GM18498 (cell line): ENCODE data around the gene FGF23.
A peak's percentile ranks its signal among the peaks of the same experiment; 100 is the strongest.

Source experiments
- ATAC-seq: cut with Tn5 transposase; IDR thresholded peaks from one replicate; pipeline ENCODE4 v1.9.1; 2021; ENCODE audit warnings: mild to moderate bottlenecking, moderate library complexity; ENCODE audit not compliant: unreplicated experiment

Gene FGF23

DNA sequence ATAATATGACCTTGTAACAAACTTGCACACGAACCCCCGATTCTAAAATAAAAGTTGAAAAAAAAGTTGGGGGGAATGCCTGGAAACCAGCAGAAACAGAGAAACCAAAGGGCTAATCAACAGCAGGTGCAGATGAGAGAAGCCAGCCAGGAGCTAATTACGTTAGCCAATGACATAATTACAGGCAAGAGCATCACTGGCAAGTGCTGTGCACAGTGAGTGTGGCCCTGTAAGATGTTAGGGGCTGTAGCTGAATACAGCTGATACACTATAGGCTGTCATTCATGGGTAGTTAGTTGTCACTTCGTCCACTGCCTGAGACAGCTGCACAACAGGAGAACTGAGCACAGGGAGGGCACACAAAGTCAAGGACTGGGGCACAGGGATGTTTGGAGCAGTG is 7.3 kb upstream of the FGF23 start:
- ATAC-seq, result no peak

DNA sequence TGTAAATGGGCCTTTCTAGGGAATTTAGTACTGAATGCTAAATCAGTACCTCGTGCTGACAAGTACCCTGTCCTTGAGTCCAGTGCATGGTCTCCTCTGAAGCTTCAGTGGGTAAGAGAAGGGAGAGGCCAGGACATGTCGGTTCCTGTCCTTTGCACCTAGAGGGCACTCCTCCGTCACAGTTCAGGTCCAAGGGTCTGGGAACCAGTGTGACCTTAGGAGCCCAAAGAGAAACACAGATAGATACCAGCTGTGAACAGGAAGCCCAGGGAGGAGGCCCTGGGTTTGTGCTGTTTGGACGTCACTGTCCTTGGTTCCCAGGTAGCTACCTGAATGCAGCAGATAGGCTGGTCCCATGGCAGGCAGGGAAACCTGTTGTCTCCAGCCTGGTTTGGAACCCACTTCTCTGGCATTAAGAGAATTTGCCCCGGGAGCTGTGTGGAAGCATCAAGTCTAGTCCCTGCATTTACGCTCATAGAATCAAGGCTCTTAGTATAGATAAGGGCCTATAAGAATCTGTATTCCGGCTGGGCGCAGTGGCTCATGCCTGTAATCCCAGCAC is 3.9 kb upstream of the FGF23 start:
- no peak for ATAC-seq

DNA sequence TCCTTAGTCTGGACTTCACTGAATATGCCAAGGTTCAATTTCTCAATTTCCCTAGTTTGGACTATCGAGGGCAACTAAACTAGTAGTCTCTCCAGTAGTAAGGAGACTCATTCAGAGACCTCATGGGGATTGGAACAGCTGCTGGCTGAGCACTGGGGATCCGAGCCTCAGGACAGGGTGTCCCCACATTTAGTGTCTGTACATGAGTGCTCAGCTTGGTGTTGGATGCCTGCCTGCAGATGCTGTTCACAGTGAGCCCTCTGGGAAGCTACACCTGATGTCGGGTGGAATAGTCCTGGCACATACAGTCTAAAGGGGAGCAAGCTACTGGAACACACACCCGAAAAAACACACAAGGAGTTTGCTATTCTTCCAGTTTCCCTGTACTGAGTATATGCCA is 820 bp upstream of the FGF23 start:
- ATAC-seq, result no peak

DNA sequence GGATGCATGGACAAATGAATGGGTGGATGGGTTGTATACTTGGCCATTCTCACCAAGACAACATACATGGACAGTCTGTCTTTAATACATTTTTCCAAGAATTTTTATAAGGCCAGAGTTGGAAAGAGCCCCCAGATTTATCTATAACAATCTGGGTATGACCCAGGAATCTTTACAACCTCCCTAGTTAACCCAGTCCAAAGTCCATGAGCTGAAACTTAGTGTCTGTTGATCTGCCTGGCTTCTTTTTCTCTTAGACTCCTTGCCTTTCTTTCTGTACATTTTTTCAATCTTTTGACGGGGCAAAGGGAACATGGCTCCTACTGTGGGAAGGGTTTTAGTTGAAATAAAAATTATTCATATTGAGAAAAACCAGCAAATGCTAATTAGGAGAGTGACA is 740 bp downstream of the FGF23 start:
- no peak for ATAC-seq

DNA sequence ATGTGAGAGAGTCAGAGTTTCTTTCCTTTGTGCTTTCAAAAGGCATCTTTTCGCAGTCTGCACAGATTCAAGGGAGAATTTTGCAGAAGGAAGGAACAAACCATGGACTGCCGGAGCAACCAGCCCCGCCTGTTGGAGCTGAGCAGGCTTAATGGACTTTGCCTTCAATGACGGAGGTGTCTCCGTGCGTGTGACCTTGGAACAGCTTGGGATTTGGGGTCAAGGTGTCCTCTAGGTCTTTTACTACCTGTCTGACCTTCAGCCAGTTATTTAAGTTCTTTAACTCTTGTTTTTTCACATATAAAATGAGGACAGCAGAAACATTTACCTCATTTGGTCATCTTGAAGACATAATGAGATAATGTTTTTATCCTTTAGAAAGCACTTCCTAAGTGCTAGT is 4.1 kb downstream of the FGF23 start:
- no peak for ATAC-seq

DNA sequence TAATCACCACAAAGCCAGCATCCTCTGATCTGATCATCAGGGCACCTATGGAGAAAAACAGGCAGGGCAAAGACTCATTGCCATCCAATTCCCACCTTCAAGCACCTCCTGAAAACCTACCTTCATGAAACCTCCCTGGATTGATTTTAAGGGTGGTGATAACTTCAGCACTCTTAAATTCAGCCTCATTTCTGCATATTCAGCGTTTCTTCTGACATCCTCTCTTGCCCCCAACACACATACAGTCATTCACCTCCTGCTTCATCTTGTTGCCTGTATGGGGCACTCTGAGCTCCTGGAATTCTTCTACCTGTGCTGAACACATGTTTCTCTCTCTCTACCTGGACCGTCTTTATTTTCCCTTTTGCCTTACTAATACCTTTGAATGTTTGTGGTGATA is 6.9 kb downstream of the FGF23 start:
- ATAC-seq, result no peak

DNA sequence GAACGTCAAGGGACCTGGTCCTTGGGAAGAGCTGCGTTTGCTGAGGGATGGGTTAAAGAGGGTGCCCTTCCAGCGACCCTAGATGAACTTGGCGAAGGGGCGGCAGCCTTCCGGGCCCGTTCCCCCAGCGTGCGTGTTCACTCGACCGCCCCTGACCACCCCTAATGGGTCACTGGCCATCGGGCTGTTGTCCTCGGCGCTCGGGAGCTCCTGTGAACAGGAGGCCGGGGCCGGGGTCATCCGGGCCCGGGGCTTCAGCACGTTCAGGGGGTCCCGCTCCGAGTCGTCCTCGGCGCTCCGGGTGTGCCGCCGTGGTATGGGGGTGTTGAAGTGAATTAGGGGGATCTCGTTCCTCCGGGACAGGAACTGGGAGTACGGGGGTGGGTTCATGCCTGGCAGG is 9.2 kb downstream of the FGF23 start:
- no peak for ATAC-seq

DNA sequence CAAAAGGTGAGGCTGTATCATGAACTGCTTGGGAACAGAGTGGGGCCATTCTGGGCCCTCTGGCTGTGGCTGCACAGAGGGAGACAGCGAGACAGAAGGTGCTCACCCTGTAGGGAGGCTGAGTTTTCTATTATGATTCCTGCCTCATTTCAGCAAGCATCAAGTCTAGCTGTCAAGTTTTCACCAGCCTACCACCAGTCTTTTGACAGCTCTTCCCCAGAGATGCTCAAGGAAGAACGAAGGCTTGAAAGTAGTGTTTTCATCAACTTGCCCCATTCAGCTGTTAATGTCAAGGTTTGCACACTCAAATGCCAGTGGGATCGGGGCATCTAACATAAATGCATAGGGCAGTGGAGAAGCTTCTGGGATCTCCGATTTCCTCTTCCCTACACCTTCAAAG is 10.0 kb downstream of the FGF23 start:
- ATAC-seq, result no peak

DNA sequence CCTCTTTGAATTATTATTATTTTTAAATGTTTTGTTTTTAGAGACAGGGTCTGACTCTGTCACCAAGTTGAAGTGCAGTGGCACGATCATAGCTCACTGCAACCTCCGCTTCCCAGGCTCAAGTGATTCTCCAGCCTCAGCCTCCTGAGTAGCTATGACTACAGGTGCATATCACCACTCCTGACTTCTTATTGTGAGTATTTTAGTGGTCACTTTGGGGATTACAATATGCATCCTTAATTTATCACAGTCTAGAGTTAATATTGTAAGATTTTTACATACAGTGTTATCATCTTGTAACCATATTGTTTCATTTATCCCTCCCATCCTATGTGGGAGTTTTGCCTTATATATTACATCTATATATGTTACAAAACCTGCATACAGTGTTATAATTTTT is 13.4 kb downstream of the FGF23 start:
- no peak for ATAC-seq

DNA sequence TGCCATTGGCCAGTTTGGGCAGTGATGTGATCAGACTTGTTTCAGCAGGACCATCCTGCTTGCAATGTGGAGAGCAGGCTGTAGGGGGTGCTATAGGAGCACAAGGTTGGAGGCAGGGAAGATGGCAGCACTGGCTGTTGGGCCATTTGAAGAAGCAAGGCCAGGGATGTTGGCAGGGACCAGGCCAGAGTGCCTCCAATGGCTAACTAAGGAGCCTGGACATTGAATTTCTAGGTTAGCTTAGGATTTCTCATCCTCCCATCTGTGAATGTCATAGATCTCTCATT is 23.5 kb downstream of the FGF23 start:
- ATAC-seq, result no peak

DNA sequence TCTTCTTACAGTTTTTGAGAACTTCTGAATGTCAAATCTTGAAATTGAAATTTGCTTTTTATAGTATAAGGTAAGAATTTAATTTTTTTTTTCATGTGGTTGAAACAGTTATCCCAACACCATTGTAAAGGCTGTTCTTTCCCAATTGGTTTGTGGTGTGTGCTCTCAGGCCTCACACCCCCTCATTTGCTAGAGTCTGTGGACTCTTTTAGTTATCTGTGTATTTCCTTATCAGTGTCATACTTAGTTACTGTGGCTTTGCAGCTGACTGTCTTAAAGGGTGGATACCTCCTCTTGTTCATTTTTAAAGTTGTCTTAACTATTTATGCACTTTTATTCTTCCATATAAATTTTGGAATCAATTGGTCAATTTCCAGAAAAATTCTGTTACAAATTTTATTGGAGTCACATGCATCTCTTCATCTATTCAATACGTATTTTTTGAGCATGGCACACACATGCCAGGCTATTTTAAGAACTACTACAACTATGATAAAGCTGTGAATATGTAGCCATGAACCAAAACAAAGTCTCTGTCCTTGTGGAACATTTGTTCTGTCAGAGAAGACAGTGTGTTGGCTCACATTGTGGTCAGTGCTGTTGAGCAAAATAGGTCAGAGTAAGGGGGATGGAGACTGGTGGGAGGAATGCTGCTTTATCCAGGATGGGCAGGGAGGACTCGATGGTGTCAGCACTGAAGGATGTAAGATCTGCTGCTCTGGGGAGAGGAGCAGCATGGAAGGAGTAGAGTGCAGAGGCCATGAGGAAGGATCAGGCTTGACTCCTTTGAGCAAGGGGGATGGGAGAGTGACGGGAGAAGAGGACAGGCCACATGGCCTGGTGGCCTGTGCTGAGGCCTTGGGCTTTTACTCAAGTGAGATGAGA is 24.1 kb downstream of the FGF23 start:
- ATAC-seq, result no peak

DNA sequence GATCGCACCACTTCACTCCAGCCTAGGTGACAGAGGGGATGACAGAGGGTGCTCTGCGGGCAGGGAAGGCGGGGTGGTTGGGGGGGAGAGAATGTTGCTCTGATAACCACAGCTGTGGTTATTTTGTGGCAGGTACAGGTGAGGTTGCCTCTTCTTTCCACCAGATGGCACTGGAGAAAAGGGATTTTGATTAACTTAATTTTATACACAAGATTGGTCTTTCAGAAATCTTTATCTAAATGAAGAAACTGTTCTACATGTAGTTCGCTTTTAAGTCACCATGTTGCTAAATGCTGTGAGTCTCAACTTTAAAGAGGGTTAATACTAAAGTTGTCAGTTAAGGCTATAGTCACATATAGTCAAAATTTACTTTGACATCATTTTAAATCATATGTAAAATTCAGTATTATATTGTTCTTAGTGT is 25.7 kb downstream of the FGF23 start:
- no peak for ATAC-seq

DNA sequence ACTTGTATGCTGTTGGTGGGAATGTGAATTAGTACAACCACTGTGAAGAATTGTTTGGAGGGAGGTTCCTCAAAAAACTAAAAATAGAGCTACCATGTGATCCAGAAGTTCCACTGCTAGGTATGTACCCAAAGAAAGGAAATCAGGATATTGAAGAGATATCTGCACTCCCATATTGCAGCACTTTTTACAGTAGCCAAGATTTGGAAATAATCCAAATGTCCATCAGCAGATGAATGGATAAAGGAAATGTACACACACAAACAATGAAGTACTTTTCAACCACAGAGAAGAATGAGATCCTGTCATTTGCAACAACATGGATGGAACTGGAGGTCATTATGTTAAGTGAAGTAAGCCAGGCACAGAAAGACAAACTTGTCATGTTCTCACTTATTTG is 32.6 kb downstream of the FGF23 start:
- no peak for ATAC-seq

DNA sequence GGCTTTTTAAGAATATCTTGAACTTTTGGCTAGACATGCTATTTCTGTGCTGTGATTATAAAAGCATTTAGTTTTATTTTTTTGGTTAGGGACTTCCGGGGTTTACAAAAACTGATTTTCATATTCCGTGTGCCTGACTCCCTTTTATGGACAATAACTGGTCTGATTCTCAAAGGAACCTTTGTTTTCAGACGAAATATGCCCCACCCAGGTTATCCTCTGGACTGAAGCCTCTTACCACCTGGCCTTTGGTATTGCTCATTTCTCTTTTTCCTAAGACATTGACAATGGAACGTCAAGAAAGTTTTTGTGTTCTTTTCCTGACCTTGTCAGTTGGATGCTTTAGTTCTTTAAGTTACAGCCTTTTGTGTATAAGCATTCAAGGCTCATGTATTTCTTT is 47.7 kb downstream of the FGF23 start:
- no peak for ATAC-seq

DNA sequence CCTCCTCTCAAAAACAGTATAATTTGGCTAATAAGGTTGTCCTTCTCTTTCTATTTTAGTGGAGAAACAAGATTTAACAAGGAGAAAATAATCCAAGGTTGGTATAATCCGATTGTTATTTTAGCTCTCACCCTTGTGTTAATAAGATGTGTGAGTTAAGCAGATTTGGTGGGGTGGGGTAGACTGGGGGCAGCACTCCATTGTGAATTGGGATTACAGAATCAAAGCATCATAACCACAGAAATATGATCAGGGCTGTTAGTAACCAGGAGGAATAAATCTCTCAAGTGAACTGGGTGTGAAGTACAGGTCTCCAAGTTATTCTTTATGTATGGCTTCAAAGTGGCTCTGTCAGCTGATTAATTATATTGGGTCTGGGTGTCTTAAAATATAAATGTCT is 48.3 kb downstream of the FGF23 start:
- no peak for ATAC-seq

DNA sequence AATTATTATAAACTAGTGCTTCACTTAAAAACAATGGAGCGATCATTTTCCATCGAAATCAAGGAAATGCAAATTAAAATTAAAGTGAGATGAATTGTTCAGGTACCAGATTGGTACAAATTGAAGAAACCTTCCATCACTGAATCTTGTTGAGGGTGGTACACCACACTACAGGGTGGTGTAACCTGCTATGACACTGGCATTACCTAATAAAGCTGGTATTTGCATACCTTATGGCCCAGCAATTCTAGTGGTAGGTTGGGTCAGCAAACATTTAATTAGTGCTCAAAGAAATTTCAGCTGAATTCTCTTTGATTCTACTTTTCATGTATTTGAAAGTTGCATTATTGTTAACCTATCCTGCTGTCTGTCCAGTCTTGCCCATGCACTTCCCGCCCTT is 49.3 kb downstream of the FGF23 start:
- no peak for ATAC-seq

DNA sequence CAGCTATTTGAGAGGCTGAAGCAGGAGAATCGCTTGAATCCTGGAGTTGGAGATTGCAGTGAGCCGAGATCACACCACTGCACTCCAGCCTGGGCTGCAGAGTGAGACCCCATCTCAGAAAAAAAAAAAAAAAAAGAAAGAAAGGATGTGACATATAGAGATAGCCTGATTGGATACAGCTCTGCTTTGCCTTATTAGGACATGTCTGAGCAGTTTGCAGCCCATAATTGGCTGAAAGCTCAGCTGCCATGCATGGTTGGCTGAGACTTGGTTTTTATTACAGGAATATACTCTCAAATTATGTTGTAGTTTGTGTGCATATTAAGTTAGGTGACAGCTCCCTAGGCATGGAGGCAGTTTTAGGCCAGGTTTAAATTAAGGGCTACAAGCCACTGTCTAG is 52.2 kb downstream of the FGF23 start:
- ATAC-seq, result no peak

DNA sequence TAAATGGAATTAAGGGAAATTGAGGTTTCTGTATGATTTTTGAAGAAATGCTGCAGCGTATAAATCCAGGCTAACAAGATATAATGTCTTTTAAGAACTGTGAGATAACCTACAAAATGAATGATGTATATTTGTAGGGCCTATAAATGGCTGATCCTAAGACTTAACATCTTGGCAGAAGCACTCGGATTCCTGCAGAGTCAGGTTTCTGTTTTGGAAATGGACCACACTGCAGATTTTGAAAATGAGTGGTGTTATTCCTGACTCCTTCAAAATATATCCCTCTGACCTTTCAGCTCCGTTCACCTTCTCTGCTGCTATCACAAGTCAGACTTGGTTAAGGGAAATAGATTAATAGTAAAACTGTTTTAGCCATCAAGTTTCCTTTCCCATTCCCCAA is 53.5 kb downstream of the FGF23 start:
- no peak for ATAC-seq

DNA sequence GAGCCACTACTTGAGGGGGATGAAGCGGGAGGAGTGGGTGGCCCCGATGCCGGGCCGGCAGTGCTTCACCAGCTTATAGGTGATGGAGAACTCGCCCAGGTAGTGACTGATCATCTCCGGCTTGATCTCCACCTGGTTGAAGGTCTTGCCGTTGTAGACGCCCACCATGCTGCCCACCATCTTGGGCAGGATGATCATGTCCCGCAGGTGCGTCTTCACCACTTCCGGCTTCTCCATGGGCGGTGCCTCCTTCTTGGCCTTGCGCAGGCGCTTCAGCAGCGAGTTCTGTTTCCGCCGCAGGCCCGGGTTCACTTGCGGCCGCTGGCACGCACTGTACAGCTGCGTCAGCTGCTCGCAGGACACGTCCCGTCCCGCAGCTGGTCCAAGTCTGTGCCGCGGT is 55.1 kb downstream of the FGF23 start:
- ATAC-seq, result no peak

DNA sequence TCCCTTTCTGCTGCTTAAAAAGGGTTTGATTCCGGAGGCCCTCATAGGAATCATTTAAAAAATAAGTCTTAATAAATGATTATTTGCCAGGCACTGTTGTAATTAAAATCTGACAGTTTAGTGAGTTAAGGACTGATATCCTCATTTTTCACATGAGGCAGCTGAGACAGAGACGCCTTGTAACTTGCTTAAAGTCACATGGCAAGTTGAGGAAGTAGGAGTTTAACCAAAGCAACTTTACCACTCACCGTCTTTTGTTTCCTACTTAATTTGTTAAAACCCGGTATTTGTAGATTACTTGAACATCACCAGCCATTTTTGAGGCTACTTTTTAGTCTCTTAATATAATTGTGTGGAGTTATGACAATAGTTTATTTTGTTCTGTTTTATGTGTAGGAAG is 56.1 kb downstream of the FGF23 start:
- ATAC-seq, result no peak

DNA sequence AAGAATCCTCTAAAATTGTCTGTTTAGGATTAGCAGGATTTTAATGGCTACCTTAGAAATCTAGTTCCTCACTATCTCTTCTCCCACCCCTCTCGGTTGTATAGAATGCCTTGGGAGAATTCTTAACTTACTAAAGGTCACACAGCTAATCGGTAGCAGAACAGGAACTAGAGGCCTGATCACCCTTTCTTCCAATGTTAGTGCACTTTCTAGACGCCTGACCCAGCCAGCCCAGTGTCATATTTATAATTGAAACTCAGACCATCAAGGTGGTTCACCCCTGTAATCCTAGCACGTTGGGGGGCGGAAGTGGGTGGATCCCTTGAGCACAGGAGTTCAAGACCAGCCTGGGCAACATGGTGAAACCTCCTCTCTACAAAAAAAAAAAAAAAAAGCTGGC is 56.8 kb downstream of the FGF23 start:
- ATAC-seq, result no peak

DNA sequence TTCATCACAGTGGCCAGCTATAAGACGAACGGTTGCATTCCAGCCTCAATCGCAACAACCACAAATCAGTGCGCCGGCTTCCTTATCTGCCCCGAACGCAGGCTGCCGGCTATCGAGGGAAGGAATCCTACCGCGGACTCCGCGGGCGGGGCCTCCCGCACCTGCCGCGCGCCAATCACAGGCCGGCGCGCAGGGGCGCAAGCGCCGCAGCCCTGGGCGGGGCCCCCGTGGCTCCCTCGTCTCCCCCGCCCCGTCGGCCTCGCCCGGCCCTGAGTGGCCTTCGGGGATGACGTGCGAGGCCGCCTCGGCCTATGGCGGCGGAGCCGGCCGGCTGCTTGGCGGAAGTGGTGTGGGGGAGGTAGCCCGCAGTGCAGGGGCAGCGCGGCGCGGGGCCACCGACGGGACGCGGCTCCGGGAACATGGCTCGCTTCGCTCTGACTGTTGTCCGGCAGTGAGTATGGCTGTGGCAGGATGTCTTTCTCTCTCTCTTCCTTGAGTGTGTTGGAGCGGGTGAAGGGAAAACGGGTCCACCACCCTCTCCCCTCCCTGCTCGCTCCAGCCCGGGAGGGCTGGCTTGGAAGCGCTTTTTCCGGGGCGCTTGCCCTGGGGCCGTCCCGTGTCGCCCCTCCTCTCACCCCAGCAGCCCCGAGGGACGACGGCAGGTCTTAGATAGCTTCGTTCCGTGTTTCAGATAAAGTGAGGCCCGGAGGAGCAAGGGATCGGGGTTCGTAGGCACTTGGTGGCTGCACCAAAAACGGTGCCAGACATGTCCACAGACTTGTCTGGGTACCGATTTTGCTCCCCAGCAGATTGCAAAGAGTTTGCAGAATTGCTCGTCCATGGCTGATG is 58.4 kb downstream of the FGF23 start, which contains the start of gene TIGAR:
TIGAR (plus strand) TSS at position 361 of the 849 bp plus-strand sequence; CDS start at position 420, 59 bp downstream.
- ATAC-seq, result peak; percentile 95
